AG20443 (cell line): ENCODE data around the gene SKIC8.
A peak's percentile ranks its signal among the peaks of the same experiment; 100 is the strongest.

Experiments used
- DNase-seq: peaks from one replicate; pipeline ENCODE4 v3.0.0; 2012; ENCODE audit warnings: low spot score, mixed read lengths

The SKIC8 gene

GRCh38 chr15:78321786-78322185 is 22.4 kb upstream of the SKIC8 start:
- no peak for DNase-seq

DNA sequence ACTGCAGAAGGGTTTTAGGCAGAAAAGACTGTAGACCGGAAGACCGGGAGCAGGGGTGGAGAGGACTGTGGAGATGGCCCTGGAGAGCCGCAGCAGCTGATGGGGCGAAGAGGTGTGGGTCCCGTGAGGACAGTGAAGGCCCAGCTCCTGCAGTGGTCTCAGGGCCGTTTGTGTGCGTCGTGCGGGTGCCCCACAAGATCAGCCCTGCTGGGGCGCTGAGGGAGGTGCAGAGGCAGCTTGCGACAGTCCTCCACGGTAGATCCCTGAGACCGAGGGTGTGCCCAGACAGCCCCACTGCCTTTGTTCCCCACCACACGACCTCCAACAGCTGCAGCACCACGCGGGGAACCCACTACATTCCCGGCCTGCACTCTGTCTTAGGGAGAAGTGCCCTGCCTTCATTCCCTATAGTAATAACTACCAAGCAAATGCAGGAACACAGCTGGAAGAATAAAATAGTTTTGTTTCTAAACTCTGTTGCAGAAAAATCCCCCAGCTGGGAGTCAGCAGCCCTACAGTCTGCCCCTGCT is 21.7 kb upstream of the SKIC8 start:
- DNase-seq: no peak

DNA sequence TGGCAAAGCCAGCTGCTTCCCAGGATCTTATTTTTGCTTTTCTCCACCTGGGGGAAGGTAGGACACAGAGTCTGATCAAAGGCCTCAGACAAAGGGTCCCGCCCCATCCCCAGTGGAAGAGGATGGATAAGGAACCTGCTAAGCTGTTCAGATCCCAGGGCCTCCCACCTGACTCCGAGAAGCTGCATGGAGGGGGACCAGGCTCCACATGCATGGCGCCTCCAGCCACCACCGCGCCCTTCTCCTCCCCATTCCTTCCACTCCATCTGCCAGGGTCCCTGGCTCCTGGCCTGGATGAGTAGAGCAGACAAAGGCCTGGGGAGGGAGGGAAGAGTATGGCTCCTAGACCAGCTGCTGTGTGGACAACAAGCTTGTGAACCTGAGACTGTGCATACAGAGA is 20.8 kb upstream of the SKIC8 start:
- no peak for DNase-seq

DNA sequence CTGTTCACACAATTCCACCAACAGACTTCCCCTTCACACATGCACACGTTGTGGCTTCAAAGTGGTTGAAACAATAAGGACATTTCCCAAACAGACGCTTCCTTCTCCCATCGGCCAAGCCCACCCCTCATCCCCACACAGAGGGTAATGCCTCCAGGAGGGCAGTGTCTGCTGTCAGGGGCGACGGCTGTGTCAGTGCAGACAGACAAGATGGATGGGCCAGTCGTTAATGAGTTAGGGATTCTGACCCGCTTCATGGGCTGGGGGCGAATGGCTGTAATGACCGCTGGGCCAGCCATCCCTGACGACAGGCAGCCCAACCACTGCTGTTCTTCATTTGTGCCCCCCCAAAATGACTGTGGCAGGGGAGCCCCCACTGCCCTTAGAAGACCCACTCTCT is 20.2 kb upstream of the SKIC8 start:
- no peak for DNase-seq

GRCh38 chr15:78317145-78317836 is 17.9 kb upstream of the SKIC8 start:
- DNase-seq: no peak

DNA sequence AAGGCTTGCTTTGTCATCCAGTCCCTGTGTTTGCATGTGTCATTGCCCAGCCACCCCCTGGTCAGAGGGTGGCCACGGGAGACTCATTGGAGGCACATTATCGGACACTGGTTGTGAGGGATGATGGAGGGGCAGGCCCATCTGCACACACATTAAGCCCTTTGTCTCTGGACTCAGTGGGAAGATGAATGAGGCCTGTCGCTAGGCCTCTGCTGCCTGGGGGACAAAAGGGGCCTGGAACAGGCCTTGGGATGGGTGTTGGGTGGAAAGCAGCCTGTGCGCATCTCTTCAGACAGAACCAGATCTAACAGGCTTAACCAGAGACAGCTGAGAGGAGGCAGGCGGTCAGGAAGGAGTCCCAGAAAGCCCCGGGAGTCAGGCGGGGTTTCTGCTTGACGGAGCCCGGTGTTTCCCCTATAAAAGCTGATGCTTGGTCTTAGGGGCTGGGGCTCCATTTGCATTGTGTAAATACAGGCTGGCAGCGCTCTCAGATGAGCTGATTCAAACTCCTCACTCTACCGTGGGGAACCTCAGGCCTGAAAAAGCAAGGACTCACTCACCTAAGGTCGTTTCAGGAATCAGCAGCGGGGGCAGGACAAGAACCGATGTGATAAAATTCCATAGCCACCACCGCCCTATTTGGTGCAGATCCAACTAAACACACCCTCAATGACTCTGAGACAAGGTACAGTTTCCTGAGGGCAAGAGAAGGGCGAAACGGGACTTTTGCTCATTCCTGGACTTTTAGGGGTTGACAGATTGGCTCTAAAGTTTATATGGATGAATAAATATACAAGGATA is 17.1 kb upstream of the SKIC8 start:
- DNase-seq: no peak

DNA sequence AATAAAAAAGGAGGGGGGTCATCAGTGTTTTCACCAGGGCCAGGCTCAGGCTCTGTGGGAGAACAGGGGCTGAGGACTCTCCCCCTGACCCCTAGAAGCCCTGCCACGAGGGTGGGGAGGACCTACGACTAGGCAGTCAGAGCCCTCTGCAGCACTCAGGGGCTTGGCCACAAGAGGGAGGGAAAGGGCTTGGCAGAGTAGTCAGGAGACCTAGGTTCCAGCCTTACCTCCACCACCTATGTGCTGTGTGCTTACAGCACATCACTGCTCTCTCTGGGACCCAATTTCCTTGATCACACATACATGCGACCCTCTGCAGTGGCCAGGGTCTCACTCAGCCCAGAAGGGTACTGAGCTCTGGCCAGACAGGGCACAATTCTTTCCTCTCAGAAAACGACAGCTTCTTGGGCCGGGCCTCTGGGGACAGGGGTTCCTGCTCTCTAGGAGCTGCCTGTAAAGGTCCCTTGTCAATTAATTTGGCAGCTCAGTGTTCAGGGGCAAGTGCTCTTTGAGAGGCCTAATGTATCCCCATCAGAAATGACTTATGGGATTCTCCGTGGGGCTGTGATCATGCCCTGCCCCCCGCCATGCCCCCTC is 16.4 kb upstream of the SKIC8 start:
- no peak for DNase-seq

DNA sequence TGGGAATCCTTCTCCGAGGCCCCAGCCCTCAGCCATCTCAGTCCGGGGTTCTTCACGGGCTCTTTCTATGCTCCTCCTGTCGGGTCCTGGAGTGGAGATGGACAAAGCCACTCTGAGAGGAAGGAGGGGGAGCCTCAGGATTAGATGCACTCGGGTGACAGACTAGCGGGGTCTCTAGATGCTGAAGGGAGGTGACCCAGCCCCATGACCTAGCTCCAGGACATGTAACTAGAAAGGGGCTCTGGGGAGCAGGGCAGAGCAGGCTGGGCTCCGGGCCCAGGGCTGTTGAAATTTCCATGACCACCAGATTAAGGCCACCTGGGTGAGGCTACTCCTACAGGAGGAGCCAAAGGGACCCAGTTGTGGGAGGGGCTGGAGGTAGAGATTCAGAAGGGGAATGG is 14.8 kb upstream of the SKIC8 start:
- no peak for DNase-seq

- no peak for DNase-seq
Observed at GRCh38 chr15:78313383-78313782, 14.0 kb upstream of the SKIC8 start.

DNA sequence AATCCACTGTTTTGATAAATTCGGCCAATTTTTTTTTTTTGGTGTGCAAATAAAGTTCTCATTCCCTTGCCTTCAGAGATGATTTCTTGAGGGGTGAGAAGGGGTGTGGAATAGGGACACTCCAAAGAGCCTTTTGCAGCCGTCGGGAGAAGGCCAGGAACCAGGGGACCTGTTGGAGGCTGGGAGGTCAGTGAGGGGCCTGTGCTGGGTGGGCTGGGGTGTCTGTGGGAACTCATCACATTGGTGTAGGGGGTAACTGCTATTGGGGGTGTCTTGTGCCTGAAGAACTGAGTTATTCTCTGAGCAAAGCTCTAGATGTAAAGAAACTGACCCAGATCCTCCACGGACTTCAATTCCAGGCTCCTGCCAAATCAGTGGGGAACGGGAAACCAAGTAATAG is 13.5 kb upstream of the SKIC8 start:
- no peak for DNase-seq

DNA sequence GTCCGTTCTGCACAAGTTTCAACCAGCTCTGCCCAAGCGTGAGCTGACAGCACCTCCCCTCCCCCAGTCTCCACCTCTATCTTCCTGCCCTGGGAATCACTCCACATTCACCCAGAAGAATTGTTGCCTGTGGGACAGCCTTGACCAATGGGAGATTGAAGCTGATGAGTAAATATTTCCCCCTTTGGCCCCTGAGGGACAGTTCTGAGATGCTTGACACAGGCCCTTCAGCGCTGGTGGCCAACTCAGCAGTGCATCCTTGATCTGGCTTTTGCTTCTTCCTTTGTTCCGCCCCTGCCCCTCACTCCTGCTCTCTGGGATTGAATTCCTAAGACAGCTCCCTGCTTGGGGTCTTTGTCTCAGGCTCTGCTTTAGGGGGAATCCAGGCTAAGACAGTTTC is 13.1 kb upstream of the SKIC8 start:
- DNase-seq: no peak

GRCh38 chr15:78311292-78311691 is 11.9 kb upstream of the SKIC8 start:
- no peak for DNase-seq

GRCh38 chr15:78308422-78309032 is 9.1 kb upstream of the SKIC8 start:
- DNase-seq: peak; percentile 86

- no peak for DNase-seq
Observed at GRCh38 chr15:78307976-78308375, 8.6 kb upstream of the SKIC8 start.

GRCh38 chr15:78306176-78306774 is 6.9 kb upstream of the SKIC8 start:
- peak; percentile 73 for DNase-seq

DNA sequence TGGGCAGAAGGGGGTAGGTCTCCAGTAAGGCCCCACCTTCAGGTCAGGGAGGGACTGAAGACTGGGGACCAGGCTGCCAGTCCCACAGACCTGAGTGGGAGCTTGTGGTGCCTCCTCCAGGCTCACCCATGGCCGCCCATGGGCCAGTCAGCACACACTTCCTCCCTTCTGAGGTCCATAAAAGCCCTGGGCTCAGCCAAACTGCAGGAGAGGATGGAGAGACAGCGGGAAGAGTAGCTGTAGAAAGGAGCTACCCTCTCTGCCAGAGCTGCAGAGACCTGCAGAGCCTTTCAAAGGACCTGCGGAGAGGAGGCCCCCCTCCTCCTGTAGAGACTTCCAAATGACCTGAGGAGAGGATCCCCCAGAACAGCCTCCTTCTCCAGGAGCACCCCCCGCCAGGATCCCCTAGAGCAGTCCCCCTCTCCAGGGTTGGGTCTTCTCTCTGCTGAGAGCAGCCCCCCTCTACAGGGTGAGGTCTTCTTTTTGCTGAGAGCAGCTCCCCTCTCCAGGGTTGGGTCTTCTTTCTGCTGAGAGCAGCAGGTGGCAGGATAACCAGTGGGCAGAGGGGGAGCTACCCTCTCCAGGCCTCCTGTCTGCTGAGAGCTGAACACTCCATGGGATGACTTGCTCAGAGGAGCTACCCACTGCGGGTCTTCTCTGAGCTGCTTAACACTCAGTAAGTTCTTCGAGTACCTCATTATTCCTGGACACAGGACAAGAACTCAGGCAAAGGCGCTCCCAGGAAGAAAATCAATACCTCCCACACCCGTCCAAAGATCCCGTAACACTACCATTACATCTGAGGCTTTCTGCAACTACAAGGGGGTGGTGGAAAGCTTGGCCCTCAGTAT is 5.0 kb upstream of the SKIC8 start:
- DNase-seq: no peak

- peak; percentile 54 for DNase-seq
Observed at GRCh38 chr15:78302579-78303312, 3.3 kb upstream of the SKIC8 start.

DNA sequence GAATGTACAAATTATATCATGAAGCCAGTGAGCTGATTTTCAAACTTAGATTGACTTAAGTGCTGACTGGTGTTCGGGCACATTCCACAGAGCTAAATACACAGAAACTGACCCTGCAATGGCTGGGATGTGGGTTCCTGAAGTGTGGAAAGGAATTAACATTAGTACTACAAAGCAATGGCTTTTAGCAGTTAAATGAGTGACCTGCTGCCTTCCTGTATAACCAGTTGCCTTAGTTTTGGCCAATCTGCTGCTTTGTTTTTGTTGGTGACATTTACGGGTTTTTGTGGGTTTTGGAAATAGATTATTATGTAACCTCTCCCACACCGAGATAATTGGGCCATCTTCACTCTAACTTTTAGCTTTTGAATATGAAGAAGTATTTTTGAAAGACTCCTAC is 2.4 kb upstream of the SKIC8 start:
- DNase-seq: no peak

GRCh38 chr15:78301326-78301725 is 1.9 kb upstream of the SKIC8 start:
- DNase-seq: no peak

GRCh38 chr15:78292219-78292618 is 7.2 kb downstream of the SKIC8 start:
- DNase-seq: no peak

GRCh38 chr15:78291698-78292097 is 7.7 kb downstream of the SKIC8 start:
- no peak for DNase-seq
